ENCODE measurements around the gene STMP1. TPM values are rescaled to one million over a fixed set of nuclear protein-coding genes. Genes with fewer than 3 reads are reported as not detected.

The STMP1 gene
- total RNA-seq, 2 donors from 2014 or later: 17.1 to 17.8 TPM

GRCh38 chr7:135721198-135721820 is 59.0 kb downstream of the STMP1 start:
- DNase-seq (no peak), ATAC-seq (replicated peaks in 1 of 2) (no peak)
- H3K27me3 Mint-ChIP-seq (ENCODE audit: low read depth): peaks cover 23% of the 10 kb centered on the region
- H3K4me1 Mint-ChIP-seq (ENCODE audit: low read depth): no peaks in the 10 kb centered on the region
- no peak overlapping the region for H3K27ac Mint-ChIP-seq
- H3K4me3 Mint-ChIP-seq: no peak overlapping the region
- no peaks in the 10 kb centered on the region for H3K36me3 Mint-ChIP-seq (ENCODE audit: insufficient read depth in 2 of 2)
- no peaks in the 10 kb centered on the region for H3K9me3 Mint-ChIP-seq

- ATAC-seq (replicated peaks in 1 of 2): no peak
- DNase-seq: no peak
- Mint-ChIP-seq H3K9me3 (no peaks in the 10 kb centered on the region), H3K4me3 (no peak overlapping the region), H3K27me3 (ENCODE audit: low read depth) (peaks cover 20% of the 10 kb centered on the region), H3K4me1 (ENCODE audit: low read depth) (no peaks in the 10 kb centered on the region), H3K36me3 (ENCODE audit: insufficient read depth in 2 of 2) (no peaks in the 10 kb centered on the region), H3K27ac (no peak overlapping the region)
Measured at GRCh38 chr7:135723411-135723810, 61.1 kb downstream of the STMP1 start.

Other genes with a start within 250 kb of the STMP1 start
- gene CNOT4, start 152.4 kb upstream of the STMP1 start, total RNA-seq: 10 to 100 TPM; 25.2 to 25.9 TPM
- gene NUP205, start 104.6 kb upstream of the STMP1 start, total RNA-seq: 10 to 100 TPM; 76.6 to 79.8 TPM
- gene SLC13A4, start 65.7 kb downstream of the STMP1 start, total RNA-seq: not detected
- gene FAM180A, start 86.3 kb downstream of the STMP1 start, total RNA-seq: not detected